GM21786 (cell line): Measurements from ENCODE around the gene PRRT4.

ENCODE experiments used
- ATAC-seq: cut with Tn5 transposase; IDR thresholded peaks from one replicate; pipeline ENCODE4 v1.9.1; 2021; ENCODE audit not compliant: unreplicated experiment

PRRT4 gene

DNA sequence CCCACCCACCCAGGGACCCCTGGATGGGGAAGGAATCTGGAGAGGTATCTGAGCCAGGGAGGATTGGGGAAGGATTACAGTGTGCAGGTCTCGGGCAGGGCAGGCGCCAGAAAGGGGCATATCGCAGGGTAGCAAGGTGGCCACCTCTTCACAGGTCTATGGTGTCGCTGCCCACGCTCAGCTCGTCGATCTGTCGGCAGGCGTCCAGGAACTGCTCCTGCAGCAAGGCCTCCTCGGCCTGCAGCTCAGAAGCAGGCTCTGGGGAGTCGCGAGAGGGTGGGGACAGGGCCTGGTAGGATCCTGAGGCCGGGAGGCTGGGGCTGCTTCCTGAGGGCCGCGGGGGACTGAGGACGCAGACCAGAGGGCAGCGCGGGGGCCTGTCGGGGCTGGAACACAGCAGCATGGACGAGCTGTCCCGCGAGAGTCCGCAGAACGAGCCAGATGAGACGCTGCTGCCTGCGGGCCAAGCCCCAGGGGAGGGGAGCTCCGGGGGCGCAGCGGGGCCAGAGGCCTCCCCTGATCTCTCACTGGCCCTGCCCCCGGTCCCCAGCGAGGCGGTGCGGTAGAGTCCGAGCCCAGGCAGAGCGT, 10.7 kb downstream of the PRRT4 start:
- ATAC-seq, result no peak

DNA sequence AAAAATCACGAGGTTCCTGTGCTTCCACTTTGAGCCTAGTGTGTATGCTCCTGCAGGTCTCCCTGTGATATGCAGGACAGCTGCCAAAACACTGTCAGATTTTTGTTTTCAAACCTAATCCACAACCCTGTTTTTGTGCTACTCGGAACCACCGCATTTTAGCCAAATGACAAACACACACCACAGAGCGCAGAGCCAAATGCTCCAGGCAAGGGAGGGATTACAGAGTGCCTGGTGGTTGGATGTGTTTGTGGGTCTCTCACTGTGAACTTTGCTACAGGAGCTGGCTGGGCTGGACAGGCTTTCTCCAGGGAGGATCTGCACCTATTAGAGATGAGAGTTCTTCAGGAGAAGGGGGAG, 12.0 kb downstream of the PRRT4 start:
- ATAC-seq, result no peak

DNA sequence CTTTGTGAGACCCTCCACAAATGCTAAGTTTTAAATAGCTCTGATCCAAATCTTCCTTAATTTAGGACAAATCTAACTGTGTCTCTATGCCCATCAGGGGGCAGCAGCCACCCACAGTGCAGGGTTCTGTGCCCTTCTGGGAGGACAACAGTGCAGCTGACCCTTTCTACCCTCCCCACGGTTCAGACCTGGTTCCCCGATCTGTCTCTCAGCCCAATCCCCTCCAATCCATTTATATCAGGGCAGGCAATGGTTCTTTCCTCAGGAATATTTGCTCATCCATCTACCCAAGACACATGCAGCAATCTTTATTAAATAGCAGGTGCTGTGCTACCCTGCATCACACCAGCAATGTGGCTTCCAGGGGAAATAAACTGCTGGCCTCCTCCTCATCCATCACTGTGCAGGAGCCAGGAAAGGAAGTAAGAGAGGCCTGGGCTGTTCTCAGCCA, 13.8 kb downstream of the PRRT4 start:
- ATAC-seq, result no peak

DNA sequence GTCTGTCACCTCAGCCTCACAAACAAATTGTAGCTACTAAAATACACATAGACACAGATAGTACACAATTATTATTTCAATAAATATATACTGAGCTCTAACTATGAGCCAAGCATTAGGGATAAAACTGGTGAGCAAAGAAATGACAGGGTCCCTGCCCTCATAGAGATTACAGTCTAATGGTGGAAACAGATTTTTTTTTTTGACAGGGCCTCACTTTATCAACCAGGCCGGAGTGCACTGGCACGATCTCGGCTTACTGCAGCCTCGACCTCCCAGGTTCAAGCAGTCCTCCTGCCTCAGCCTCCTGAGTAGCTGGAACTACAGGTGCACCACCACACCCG, 17.1 kb downstream of the PRRT4 start:
- no peak for ATAC-seq

DNA sequence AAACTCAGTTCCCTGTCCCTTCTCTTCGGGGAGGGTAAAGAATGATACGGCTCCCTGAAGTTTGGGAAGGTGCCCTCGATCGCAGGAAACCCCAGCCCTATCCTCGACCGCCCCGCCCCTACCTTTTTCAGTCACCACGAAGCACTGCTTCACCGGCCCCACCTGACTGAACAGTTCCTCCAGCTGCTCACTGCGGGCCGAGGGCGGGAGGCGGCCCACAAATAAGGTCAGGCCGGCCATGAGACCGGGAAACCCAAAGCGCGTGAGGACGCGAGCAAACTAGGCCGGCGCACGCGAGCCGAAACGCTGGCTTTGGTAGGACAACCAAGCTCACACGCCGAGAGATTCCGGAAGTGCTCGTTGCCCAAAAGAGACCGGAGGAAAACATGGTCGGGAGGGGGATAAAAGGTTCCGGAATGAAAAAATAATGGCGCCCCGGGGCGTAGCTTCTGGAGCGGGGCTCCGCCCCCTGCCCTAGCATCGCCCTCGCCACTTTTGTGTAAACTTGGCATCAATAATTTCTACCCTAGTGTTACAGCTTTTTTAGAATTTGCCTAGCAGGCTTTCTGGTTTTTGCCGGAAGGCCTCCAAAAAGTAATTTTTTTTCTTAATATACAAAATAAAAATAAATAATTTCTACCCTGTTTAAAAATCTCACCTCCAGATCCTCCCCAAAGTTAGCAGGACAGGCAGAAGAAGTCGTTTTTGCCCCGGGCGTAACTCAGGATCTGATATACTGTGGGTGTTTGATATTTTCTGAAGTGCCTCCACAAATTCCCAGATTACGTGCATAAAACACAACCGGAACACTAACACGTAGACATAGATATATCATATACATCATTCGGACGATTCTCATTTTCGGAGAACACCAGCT, 17.7 kb downstream of the PRRT4 start, which contains the start of gene RBM28:
TSS of gene RBM28 (minus strand) at position 355 of the 877 bp plus-strand sequence. CDS start at position 240, 115 bp downstream.
- peak; percentile 94 for ATAC-seq

DNA sequence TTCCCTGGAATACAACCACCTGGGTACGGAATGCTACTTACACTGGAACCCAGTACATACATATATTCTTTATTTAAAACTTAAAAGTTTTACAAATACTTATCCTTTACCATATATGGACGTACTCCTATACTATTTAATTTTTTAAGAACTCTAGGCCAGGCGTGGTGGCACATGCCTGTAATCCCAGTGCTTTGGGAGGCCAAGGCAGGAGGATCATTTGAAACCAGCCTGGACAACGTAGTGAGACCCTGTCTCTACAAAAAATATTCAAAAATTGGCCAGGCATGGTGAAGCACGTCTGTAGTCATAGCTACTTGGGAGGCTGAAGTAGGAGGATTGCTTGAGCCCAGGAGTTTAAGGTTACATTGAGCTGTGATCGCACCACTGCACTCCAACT, 19.8 kb downstream of the PRRT4 start:
- ATAC-seq, result no peak

DNA sequence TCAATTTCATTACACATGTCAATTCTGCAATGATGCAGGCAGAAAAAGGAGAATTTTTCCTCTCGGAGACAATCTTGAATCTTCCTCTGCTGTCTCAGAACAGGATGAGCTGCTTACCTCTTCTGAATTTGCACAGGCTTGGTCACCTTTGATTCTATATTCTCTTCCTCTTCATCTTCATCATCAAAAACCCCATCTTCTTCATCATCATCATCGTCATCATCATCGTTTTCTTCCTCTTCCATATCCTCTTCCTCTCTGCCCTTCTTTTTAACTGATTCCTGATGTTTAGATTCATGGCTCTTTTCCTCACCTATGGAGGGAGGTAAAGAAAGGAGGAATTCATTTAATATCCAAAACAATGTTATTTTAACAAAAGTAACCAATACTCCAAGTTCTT, 25.8 kb downstream of the PRRT4 start:
- ATAC-seq, result no peak

DNA sequence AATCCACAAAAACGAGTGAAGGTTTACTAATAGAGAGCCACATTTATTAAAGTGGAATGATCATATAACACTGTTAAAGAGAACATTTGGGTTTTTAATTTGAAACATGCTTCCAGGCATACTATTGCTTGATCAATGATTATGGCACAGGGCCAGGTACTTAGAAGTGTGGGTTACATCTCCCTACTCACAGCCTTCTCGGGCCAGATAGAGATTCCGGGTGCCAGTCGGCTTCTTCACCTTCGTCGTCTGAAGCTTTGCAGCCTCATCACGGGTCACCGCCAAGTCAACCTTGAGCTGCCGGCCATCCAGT, 37.2 kb downstream of the PRRT4 start:
- ATAC-seq, result no peak

DNA sequence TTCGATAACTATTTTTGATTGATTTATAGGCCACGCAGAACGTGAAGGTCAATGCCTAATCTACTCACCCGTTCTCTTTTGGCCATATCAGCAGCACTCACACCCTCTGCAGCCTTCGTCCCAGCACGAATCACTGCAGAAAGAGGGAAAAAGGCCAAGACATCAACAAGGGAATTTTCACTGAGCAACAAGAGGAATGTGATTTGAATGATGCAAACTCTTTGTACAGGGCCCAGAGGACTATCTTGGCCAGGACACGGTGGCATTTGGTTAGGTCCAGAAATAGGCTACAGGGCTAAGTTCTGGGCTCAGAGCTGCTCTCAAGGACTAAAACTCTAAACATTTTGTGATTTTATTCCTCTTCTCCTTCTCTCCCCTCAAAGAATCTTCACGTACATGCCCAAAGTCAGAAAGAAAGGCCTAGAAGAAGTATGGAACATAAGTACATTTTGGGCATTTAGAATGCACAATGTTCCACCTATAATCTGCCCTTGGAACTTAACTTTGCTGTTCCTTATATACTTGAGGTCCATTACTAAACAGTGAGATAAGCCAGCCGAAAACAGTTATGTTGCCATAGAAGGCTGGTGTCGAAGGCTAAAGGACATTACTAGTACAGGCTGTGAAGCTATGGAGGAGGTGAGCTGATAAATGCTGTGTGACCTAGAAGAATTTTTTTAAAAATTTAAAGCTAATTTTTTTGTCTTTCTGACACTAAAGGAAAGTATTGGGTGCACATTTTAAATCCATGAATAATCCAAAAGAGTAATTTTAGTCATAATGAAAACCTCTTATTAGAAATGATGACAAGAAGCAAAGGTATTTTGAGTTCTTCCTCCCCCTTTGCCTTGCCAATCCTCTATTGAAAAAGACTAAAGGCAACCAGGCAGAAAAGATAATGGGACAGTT, 37.8 kb downstream of the PRRT4 start:
- no peak for ATAC-seq

DNA sequence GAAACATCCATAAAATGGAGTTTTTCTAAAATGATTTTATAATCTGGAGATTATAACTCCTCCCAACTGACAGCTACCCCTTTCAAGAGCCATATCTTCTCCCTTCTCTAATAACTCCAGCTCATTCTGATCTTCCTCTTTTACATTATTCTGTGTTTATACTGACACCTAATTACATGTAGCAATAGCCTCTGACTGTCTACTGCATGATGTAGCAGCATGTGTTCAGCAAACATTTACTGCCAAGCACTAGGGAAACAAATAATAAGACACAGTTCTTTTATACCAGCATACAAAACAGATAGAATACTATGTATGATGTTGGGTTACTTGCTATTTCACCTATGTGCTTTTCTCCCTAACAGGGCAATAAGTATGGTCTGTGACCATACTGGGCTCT, 38.5 kb downstream of the PRRT4 start:
- ATAC-seq, result no peak

DNA sequence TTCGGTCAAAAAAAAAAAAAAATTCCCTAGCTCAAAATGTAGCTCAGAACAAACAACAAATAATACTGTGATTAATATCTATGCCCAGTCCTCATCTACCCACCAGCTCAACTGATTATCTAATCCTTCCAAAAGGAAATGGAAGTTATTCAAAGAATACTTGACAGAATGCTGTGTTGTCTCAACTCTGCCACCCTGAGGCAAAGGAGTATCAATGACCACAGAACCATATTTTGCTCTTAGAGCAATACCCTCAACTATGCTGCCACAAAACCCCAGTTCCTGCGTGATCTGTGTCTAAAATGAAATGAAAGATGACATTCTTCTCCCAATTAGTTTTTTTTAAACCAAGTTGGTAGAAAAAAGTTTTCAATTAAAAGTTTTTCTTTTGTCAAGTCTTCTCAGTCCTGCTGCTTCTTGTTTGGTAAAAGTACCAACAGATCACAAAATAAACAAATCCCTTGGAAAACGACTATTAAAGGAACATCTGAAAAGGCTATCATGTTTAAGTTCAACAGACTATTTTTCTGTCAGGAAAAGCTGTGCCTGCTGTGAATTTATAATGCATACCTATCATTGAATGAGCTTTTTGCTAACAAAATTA, 39.3 kb downstream of the PRRT4 start:
- no peak for ATAC-seq

DNA sequence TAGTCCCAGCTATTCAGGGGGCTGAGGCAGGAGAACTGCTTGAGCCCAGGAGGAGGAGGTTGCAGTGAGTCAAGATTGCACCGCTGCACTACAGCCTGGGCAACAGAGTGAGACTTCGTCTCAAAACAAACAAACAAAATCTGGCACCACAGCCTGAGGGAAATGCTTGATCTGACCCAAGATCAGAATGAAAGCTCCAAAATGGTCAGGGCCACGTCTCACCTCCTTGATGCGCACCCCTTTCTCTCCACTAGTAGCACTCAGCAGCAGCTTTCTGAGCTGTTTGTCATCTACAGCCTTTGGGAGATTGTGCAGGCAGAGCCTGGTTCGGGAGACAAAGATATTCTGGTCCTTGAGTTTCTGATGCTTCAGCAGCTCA, 40.5 kb downstream of the PRRT4 start:
- ATAC-seq, result no peak

DNA sequence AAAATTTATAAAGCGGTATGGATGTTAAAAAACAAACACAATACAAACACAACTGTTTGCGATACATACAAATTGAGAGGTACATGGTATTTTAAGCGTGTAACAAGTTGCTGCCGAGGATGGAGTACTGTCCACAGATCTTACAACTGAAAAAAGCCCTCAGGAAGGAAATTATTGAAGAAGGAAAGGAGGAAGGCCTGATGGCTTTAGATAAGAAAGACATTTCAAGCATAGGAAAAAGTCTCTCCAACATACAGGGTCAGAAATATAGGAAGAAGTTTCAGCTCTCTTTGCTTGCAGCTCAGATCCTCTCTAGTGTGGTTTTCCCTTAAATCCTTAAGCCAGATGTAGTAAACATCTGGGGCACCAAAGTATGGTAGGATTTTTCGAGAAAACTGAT, 42.8 kb downstream of the PRRT4 start:
- ATAC-seq, result no peak

DNA sequence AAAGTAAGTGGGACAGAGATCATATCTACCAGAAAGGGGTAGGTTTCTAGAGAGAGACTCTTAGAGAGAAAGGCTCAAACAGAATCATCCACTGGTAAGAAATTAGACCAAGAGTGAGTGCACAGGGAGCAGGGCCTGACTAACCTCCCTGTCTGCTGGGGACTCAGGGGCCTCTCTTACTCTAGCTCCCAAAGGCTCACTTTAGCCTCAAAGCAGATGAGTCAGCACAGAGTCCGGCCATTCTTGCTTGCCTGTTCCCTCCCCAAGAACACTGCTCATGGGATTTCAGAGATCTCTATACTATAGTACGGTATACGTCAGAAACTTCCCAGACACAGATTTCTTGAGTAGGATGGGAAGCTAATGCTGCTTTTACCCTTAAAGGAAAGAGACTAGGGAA, 50.5 kb downstream of the PRRT4 start:
- no peak for ATAC-seq

DNA sequence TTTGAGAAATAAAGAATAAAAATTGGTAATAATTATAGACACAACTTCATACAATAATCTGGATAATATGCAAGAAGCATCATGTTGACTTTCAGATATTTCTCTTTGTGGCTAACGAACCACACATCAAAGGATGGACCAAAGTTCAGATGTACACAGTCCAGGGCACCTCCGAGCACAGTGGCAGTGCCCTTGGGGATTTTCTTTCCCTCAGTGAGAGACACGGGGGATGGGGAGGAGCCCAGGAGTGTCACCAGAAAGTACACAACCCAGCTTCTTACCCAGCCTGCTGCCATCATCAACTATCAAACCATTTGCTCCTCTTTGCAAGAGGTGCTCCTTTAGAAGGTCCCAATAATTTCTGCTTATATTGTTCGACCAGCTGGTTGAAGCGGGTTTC, 51.0 kb downstream of the PRRT4 start:
- no peak for ATAC-seq

DNA sequence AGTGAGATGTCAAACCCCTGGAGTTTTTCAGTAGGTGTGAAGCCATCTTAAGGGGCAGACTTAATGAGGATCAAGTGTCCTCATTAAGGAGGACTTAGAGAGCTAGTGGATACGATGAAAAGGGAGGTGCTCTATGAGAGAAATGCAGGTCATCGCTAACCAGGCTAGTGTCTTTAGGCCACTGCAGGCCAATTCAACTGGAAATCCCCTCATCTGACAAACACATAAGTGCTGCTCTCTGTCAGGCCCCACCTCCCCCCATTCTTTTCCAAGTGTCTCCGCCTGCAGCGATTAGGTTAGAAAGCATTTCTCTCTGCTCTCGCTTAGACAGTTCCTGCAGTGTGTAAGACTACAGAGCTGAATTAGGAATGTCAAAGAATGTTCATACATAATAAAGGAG, 51.5 kb downstream of the PRRT4 start:
- ATAC-seq, result no peak

DNA sequence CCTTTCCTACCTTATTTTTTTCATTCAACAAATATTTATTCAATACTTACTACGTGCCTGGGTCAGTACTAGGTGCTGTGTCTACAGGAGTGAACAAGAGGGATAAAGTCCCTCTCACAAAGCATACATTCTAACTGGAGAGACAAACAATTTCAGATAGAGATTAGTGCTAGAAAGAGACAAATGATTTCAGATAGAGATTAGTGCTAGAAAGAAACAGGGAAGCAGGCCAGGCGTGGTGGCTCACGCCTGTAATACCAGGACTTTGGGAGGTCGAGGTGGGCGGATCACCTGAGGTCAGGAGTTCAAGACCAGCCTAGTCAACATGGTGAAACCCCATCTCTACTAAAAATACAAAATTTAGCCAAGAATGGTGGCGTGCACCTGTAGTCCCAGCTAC, 52.4 kb downstream of the PRRT4 start:
- ATAC-seq, result no peak

DNA sequence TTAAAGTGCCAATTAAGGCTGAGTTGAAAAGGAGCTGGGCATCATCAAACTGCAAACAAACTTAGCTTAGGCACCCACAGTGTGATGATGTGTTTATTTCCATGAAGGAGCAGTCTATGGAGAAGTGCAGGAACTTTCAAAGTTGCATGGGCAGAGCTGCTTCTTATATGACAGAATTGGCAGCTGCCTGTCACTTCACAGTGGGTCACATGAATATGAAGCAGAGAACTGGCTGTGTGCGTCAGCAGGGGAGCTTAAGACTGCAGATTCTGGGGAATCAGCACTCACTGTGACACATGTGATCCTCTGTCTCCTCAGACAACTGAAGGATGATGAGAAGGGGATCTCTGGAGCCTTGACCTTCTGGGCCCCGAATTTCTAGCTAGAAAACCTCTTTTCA, 54.4 kb downstream of the PRRT4 start:
- no peak for ATAC-seq

DNA sequence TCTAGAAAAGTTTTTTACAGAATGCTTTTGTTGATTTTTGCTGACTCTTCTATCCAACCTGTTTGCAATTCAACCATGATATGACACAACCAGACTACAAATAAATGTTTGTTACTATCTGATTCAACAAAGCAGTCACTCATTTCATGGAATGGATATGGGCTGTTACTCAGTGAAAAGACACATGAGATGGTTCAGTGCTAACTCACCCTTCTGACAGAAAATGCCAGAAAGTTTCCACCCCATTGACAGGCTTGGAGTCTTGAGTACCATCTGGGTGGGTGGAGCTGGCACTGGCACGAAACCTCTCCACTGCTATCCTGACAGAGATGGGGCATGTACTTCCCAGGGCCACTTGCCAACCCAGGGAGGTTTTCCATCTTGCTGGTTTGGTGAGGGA, 57.3 kb downstream of the PRRT4 start:
- ATAC-seq, result no peak

DNA sequence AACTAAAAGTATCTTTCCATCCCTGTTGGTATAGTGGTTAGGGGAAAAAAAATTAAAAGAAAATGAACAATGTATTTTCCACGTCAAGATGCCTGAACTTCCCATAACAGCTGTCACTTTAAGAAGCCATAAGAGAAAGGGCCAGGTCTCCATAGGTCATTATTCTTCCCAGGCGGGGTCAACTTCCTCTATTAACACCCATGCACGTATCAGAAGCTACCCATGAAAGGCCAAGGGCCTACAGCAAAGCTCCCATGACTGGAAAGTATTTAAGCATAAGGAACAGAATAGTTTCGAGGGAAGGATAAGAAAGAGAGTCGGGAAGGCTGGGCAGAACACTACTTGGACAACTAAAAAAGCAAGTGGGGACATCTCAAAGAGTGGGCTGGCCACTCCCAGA, 57.8 kb downstream of the PRRT4 start:
- ATAC-seq, result no peak

DNA sequence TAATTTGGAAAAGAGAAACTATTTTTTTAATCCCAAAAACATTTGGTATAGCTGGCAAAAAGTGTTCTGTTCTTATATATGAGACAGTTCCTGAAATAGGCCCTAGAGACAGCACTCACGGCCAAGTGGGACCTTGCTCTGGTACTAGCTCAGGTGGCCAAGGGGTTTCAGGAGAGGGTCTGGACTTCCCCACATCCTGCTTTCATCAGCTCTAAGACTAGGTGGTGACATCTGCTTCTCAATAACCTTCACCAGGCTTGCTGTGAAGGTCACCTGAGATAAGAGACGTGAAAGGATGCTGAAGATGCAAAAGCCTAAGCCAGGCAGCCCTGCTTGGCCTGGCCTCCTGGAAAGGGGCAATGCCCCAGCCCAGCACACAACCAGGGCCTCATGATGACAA, 58.4 kb downstream of the PRRT4 start:
- ATAC-seq, result no peak

DNA sequence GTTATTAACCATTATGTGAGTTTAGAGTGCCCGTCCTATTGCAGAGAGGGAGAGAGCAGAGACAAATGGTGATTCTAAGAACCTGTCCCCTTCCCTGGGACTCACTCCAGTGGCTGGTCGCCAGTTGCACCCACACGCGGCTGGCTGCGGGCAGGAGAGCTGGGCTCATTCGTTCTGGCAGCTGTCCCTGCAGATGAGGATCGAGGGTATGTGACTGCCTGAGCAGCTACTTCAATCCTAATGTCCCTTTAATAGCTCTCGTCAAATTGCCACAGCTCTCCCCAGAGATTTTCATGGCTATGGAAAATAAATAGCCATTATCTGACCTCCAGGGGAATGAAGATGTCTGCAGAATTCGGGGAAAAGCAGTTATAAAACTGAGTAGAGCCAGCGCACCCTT, 59.4 kb downstream of the PRRT4 start:
- ATAC-seq, result no peak
